Kidney epithelial cell (primary cell): Measurements from ENCODE around the gene TTI1. TPM values are rescaled to one million over a fixed set of nuclear protein-coding genes. Genes with fewer than 3 reads are reported as not detected.
"Not testable (repeated sequence)": the region's sequence is repeated elsewhere in the genome, so short reads cannot be mapped to it uniquely, and the experiment has no call there.

Source experiments
- DNase-seq: peaks from one replicate; pipeline ENCODE4 v3.0.0-alpha.2; 2010; ENCODE audit warnings: low read depth
- H3K27me3 ChIP-seq: 2 replicates; pipeline ENCODE4 v1.6.0; 2011; ENCODE audit warnings: low read length; ENCODE audit not compliant: control insufficient read depth, insufficient read depth
- H3K36me3 ChIP-seq: 2 replicates; pipeline ENCODE4 v1.5.1; 2011; ENCODE audit warnings: low read length; ENCODE audit not compliant: control insufficient read depth, insufficient read depth
- H3K4me3 ChIP-seq: 2 replicates; pipeline ENCODE4 v1.5.1; 2011; ENCODE audit warnings: low read depth, mild to moderate bottlenecking, control low read depth, low read length
- total RNA-seq: library from RNA; depleted of rRNA; stranded (reverse); fragments of >200 nt; gene quantifications from 2 replicates; pipeline ENCODE4 v1.2.3, GENCODE V29; 2015
- TF ChIP-seq, protein P1 (sequence below): IDR thresholded peaks from 2 replicates; pipeline ENCODE4 v1.5.1; 2011; ENCODE audit warnings: mild to moderate bottlenecking, moderate library complexity, low read length, control low read depth, inconsistent platforms; ENCODE audit not compliant: insufficient read depth, poor library complexity, severe bottlenecking

TTI1 gene
- total RNA-seq, 1 donor from 2014 or later, result 18.8 TPM

DNA sequence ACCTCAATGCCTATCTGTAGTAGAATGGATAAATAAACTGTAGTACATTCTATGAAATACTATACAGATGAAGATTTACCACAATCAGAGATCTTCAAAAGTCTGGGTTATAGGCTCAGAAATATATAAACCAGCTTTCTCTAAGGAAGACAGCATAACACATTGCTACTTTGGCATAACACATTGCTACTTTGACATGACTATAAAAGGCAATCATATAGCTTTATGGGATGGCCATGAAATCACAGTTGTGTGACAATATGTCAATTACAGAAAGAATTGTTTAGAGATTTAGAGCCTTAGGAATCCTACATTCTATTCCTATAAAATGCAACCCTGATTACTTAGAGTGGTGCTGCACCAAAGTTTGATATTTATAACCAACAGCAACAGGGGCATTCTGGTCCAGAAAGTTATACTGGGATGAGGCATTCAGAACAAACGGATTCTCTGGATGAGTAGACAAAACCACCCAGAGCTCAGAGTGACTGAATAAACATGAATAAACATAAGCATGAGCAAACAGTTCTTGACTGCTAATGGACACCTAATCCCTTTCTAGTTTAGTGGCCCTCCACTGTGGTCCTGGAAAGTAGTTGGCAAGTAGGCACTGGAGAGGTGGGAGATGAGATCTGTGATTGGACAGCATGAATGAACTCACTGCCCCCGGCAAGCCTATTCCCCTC is 12.0 kb downstream of the TTI1 start:
- Histone ChIP-seq H3K27me3 (no peaks in the 10 kb centered on the region), H3K36me3 (no peaks in the 10 kb centered on the region), H3K4me3 (no peak overlapping the region)
- TF ChIP-seq, protein P1, sequence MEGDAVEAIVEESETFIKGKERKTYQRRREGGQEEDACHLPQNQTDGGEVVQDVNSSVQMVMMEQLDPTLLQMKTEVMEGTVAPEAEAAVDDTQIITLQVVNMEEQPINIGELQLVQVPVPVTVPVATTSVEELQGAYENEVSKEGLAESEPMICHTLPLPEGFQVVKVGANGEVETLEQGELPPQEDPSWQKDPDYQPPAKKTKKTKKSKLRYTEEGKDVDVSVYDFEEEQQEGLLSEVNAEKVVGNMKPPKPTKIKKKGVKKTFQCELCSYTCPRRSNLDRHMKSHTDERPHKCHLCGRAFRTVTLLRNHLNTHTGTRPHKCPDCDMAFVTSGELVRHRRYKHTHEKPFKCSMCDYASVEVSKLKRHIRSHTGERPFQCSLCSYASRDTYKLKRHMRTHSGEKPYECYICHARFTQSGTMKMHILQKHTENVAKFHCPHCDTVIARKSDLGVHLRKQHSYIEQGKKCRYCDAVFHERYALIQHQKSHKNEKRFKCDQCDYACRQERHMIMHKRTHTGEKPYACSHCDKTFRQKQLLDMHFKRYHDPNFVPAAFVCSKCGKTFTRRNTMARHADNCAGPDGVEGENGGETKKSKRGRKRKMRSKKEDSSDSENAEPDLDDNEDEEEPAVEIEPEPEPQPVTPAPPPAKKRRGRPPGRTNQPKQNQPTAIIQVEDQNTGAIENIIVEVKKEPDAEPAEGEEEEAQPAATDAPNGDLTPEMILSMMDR, result no peak
- no peak for DNase-seq

DNA sequence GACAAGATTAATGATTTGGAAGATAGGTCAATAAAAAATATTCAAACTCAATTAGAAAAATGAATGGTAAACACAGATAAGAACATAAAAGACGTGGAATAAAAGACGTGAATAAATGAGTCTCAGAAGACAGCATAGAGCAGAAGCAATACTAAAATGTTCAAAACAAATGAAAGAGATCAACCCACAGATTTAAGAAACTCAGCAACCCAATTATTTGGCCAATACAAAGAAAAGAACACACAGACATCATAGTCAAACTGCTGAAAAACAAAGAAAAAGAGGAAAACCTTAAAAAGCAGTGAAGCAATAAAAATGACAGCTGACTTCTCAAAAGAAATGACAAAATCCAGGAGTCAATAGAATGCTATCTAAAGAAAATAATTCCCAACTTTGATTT is 14.9 kb downstream of the TTI1 start:
- H3K27me3 ChIP-seq, result no peaks in the 10 kb centered on the region
- H3K4me3 ChIP-seq, result no peak overlapping the region
- H3K36me3 ChIP-seq, result no peaks in the 10 kb centered on the region
- no peak for DNase-seq
- TF ChIP-seq, protein P1, result no peak

DNA sequence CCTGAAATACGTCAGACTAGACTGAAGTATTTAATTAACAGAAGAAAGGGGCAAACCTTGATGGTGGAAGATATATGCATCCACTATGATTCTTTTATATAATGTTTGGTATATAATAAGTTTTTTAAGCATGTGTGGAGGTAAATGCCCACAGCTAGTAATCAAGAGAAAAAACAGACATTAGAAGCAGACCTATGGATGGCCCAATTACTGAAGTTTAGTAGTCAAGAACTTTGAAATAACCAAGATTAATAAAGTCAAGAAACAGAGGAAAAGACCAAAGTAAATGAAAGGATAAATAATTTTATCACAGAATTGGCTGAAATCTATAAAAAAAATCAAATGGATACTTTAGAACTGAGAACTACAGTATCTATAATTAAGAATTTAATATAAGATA is 15.3 kb downstream of the TTI1 start:
- Histone ChIP-seq H3K4me3 (no peak overlapping the region), H3K36me3 (no peaks in the 10 kb centered on the region), H3K27me3 (no peaks in the 10 kb centered on the region)
- TF ChIP-seq, protein P1, result no peak
- no peak for DNase-seq

DNA sequence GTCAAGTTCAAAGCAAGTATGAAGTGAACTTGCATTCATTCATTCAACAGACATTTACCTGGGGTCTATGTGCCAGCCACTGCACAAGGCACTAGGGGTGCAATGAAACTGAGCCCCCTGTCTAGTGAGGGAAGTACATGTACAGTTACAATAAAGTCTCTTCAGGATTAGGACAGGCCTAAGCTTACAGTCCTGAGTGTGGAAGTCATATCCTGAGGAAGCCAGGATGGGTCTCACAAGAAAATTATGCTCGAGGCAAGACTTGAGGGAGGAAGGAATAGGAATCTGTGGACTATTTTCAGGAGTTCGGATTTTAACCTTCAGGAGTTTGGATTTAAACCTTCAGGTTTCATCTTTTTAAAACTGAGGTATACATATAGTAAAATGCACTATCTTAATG is 19.4 kb downstream of the TTI1 start:
- H3K27me3 ChIP-seq, result no peaks in the 10 kb centered on the region

DNA sequence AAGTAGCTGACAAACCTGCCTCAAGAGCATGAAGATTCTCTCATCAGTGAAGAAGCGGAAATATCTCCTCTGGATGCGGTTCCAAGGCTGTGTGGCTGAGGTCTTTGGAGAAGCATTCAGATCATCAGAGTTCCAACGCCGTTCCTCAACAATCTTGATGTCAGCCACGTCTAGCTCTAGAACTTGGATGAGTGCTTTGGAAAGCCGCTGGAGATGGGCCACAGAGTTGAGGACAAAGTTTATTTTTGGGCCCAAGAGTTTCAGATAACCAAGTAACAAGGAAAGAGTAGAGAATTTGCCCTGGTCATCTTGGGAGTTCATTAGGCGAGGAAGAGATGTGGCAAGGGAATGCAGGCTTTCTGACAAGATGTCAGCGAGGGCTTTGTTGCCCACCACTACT is 20.9 kb downstream of the TTI1 start:
- DNase-seq, result no peak
- H3K4me3 ChIP-seq, result no peak overlapping the region
- TF ChIP-seq, protein P1, result no peak
- H3K27me3 ChIP-seq, result no peaks in the 10 kb centered on the region
- no peaks in the 10 kb centered on the region for H3K36me3 ChIP-seq

More for the DNA sequence above, 19.4 kb downstream of the TTI1 start:
- TF ChIP-seq, protein P1, result no peak
- Histone ChIP-seq H3K36me3 (no peaks in the 10 kb centered on the region), H3K4me3 (no peak overlapping the region)
- DNase-seq, result no peak

DNA sequence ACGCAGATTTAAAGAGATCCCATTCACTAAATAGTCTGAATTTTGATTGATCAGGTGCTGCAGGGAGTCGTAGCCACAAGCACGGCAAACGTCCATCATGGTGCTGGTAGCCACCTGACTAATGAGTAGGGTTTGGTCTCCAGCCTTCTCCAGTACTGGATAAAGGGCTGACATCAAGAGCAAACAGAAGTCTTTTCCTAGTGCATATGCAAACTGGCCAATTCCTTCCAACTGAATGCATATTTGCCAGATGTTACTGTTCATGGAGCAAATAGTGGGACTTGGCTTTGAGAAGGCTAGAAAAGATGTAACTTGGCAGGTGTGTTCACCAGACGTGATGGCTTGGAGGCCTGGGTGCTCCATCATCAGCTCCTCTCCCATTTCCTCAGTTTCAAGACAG is 21.6 kb downstream of the TTI1 start:
- H3K4me3 ChIP-seq, result no peak overlapping the region
- no peak for DNase-seq
- no peaks in the 10 kb centered on the region for H3K27me3 ChIP-seq
- TF ChIP-seq, protein P1, result no peak
- H3K36me3 ChIP-seq, result no peaks in the 10 kb centered on the region

DNA sequence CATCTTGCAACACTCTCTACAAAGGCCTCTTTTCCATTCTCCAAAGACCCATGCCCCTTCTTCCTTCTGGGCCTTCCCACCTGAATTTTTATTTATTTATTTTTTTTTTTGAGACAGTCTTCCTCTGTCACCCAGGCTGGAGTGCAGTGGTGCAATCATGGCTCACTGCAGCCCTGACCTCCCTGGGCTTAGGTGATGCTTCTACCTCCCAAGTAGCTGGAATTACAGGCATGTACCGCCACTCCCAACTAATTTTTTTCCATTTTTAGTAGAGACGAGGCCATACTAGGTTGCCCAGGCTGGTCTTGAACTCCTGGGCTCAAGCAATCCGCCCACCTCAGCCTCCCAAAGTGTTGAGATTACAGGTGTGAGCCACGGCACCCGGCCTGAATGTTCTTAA is 23.8 kb downstream of the TTI1 start:
- not testable (repeated sequence) for H3K27me3 ChIP-seq, DNase-seq, H3K4me3 ChIP-seq, H3K36me3 ChIP-seq
